K562 (cell line): ENCODE measurements around the gene TXNIP. TPM values are rescaled to one million over a fixed set of nuclear protein-coding genes. Genes with fewer than 3 reads are reported as not detected.

ENCODE experiments used
- CBX8 ChIP-seq: fragments of 200-600 bp; sonication (generic); IDR thresholded peaks from 2 replicates; pipeline ENCODE4 v1.6.1; 2012; ENCODE audit warnings: borderline replicate concordance, mixed run types, low read depth, mild to moderate bottlenecking, moderate library complexity, mixed read lengths, low read length, control low read depth, inconsistent platforms; ENCODE audit not compliant: poor library complexity, severe bottlenecking; ENCODE audit errors: extremely low read depth
- CEBPZ ChIP-seq: fragments of 150-350 bp; IDR thresholded peaks from 2 replicates; pipeline ENCODE4 v1.6.1; 2014; ENCODE audit warnings: low read depth, mild to moderate bottlenecking, low read length, borderline replicate concordance
- FOXJ3 ChIP-seq: sonication (generic); formaldehyde crosslinking; IDR thresholded peaks from 2 replicates; pipeline ENCODE4 v1.4.0; 2020; ENCODE audit warnings: mild to moderate bottlenecking, missing genetic modification reagents
- MGA ChIP-seq: fragments of 450-650 bp; IDR thresholded peaks from 2 replicates; pipeline ENCODE4 v1.6.1; 2016; ENCODE audit warnings: mild to moderate bottlenecking, moderate library complexity
- STAG1 ChIP-seq: sonication (generic); formaldehyde crosslinking; IDR thresholded peaks from 2 replicates; pipeline ENCODE4 v1.5.0; 2020; ENCODE audit warnings: missing genetic modification reagents, borderline replicate concordance
- UBTF ChIP-seq, 2 experiments: IDR thresholded peaks; 2 replicates each; pipeline ENCODE4 v1.6.1; 2012; ENCODE audit warnings: improper control_type of control experiment in 2 of 2, low read depth in 2 of 2, low read length in 2 of 2, borderline replicate concordance in 1 of 2
- ZNF175 ChIP-seq: fragments of 200-800 bp; sonication (Bioruptor generic); IDR thresholded peaks from 2 replicates; pipeline ENCODE4 v1.6.1; 2016; ENCODE audit warnings: low read depth, mild to moderate bottlenecking, missing genetic modification characterization, missing compliant biosample characterization
- ZNF24 ChIP-seq: fragments of 450-650 bp; IDR thresholded peaks from 2 replicates; pipeline ENCODE4 v1.6.1; 2016
- polyA plus RNA-seq, 8 experiments: library from polyadenylated mRNA; depleted of rRNA in 4 of 8; stranded (reverse) in 5 of 8; unstranded in 3 of 8; fragments of >200 nt; fragmentation: Nextera tagmentation in 2 of 8; fragmentation: Illumina TruSeq in 1 of 8; extraction: Ambion mirVana in 2 of 8; extraction: Trizol in 1 of 8; gene quantifications; 2 replicates each; pipeline versions ENCODE4 v1.2.1 to v1.2.3, GENCODE V29; 2011 to 2014; ENCODE audit warnings: inconsistent platforms in 1 of 8, missing spikeins in 1 of 8
- total RNA-seq, 7 experiments: library from RNA; depleted of rRNA in 6 of 7; stranded (reverse); fragments of >200 nt in 6 of 7; fragmentation: Illumina TruSeq in 2 of 7; extraction: Trizol in 2 of 7; gene quantifications; 2 replicates each; pipeline versions ENCODE4 v1.2.1 to v1.2.3, GENCODE V29; 2011 to 2021; ENCODE audit warnings: low replicate concordance in 1 of 7

The TXNIP gene
- total and polyA plus RNA-seq, 9 of the 15 experiments (the other 6 are each of a cell fraction or from before 2014, with no cell fraction given) = 120 to 499 (median 257) TPM

GRCh38 chr1:145953861-145954260 lies 42.5 kb downstream of the TXNIP start (continued):
- TF ChIP-seq MGA (no peak), ZNF175 (CRISPR knock-in tag) (no peak), UBTF (IDR thresholded peaks at IDR 0.05; ENCODE audit: borderline replicate concordance in 1 of 2, low read depth in 2 of 2, low read length in 2 of 2) (no peak), FOXJ3 (CRISPR knock-in tag) (no peak), CEBPZ (no peak), STAG1 (CRISPR knock-in tag) (no peak), CBX8 (no peak), ZNF24 (no peak)
